Ishikawa (cell line): ENCODE results near the gene TOMM40.

Experiments used
- CEBPB ChIP-seq: IDR thresholded peaks from 2 replicates; pipeline ENCODE4 v1.6.1; 2012
- CREB1 ChIP-seq: IDR thresholded peaks from 2 replicates; pipeline ENCODE4 v1.6.1; 2012; ENCODE audit warnings: low read depth
- EGR1 ChIP-seq: IDR thresholded peaks from 2 replicates; pipeline ENCODE4 v1.6.1; 2012
- EP300 ChIP-seq: IDR thresholded peaks from 2 replicates; pipeline ENCODE4 v1.6.1; 2012; ENCODE audit warnings: borderline replicate concordance
- FOXM1 ChIP-seq: IDR thresholded peaks from 2 replicates; pipeline ENCODE4 v1.6.1; 2012; ENCODE audit warnings: low read depth, borderline replicate concordance
- NFIC ChIP-seq: IDR thresholded peaks from 2 replicates; pipeline ENCODE4 v1.6.1; 2012
- RAD21 ChIP-seq: IDR thresholded peaks from 2 replicates; pipeline ENCODE4 v1.6.1; 2012; ENCODE audit warnings: low read depth
- TAF1 ChIP-seq: IDR thresholded peaks from 2 replicates; pipeline ENCODE4 v1.6.1; 2012; ENCODE audit warnings: low read depth, mild to moderate bottlenecking
- TCF12 ChIP-seq: IDR thresholded peaks from 2 replicates; pipeline ENCODE4 v1.6.1; 2012; ENCODE audit warnings: low read depth
- TEAD4 ChIP-seq: IDR thresholded peaks from 2 replicates; pipeline ENCODE4 v1.6.1; 2012
- YY1 ChIP-seq: IDR thresholded peaks from 2 replicates; pipeline ENCODE4 v1.6.1; 2012; ENCODE audit warnings: low read depth
- ZBTB7A ChIP-seq: IDR thresholded peaks from 2 replicates; pipeline ENCODE4 v1.6.1; 2012; ENCODE audit warnings: low read depth
- TF ChIP-seq, protein P1 (sequence below): IDR thresholded peaks from 2 replicates; pipeline ENCODE4 v1.6.1; 2012; ENCODE audit warnings: low read depth, mild to moderate bottlenecking
- TF ChIP-seq, protein P2 (sequence below): IDR thresholded peaks from 2 replicates; pipeline ENCODE4 v1.6.1; 2012
- TF ChIP-seq, protein P3 (sequence below): IDR thresholded peaks from 2 replicates; pipeline ENCODE4 v1.6.1; 2012

TOMM40 gene

DNA sequence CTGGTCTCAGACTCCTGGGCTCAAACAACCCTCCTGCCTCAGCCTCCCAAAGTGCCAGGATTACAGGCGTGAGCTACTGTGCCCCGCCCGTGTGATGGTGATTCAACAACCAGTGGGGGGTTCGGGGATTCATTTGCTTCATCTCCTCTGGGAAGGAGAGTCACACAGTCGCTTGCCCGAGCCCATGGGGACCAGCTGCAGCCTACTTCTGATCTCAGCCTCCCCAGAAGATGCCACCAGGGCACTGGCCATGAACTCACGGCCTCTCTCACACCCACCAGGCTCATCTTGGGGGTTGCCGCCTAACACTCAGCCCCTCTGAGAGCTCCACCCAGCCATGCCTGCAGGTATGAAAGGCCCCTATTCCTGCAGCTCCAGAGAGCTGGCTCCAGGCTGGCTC, 6.8 kb downstream of the TOMM40 start:
- TF ChIP-seq TEAD4 (no peak), EP300 (no peak), CREB1 (no peak), EGR1 (no peak), TCF12 (no peak)
- TF ChIP-seq, protein P1, sequence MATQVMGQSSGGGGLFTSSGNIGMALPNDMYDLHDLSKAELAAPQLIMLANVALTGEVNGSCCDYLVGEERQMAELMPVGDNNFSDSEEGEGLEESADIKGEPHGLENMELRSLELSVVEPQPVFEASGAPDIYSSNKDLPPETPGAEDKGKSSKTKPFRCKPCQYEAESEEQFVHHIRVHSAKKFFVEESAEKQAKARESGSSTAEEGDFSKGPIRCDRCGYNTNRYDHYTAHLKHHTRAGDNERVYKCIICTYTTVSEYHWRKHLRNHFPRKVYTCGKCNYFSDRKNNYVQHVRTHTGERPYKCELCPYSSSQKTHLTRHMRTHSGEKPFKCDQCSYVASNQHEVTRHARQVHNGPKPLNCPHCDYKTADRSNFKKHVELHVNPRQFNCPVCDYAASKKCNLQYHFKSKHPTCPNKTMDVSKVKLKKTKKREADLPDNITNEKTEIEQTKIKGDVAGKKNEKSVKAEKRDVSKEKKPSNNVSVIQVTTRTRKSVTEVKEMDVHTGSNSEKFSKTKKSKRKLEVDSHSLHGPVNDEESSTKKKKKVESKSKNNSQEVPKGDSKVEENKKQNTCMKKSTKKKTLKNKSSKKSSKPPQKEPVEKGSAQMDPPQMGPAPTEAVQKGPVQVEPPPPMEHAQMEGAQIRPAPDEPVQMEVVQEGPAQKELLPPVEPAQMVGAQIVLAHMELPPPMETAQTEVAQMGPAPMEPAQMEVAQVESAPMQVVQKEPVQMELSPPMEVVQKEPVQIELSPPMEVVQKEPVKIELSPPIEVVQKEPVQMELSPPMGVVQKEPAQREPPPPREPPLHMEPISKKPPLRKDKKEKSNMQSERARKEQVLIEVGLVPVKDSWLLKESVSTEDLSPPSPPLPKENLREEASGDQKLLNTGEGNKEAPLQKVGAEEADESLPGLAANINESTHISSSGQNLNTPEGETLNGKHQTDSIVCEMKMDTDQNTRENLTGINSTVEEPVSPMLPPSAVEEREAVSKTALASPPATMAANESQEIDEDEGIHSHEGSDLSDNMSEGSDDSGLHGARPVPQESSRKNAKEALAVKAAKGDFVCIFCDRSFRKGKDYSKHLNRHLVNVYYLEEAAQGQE = no peak
- TF ChIP-seq, protein P2, sequence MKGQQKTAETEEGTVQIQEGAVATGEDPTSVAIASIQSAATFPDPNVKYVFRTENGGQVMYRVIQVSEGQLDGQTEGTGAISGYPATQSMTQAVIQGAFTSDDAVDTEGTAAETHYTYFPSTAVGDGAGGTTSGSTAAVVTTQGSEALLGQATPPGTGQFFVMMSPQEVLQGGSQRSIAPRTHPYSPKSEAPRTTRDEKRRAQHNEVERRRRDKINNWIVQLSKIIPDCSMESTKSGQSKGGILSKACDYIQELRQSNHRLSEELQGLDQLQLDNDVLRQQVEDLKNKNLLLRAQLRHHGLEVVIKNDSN = no peak

DNA sequence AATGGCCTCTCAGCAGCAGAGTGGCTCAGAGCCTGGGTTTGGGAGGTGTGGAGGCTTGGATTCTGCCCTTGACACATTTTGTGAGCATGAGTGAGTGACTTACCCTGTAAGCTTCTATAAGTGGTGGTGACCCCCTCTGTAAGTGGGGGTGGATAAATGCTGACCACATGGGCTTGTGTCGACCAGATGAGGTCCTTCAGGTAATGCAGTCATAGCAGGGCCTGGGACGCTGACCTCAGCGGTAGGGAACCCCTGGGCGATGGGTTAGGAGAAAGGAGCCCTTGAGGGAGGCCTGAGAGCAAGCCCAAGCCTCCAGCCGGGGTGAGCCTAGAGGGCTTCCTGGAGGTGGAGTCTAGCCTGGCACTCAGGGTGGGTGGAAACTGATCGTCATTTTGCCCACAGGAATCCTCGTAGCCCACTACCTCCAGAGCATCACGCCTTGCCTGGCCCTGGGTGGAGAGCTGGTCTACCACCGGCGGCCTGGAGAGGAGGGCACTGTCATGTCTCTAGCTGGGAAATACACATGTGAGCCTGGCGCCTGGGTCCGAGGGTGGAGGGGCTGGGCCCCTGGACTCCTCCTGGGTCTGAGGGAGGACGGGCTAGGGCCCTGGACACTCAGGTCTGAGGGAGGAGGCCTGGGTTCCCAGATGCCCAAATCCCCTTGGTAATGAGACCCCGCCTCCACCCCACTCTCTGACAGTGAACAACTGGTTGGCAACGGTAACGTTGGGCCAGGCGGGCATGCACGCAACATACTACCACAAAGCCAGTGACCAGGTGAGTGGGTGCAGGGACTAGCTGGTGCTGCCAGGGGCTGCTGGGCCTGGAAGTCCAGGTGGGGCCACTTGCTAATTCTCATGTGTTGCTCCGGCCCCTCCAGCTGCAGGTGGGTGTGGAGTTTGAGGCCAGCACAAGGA, 9.5 kb downstream of the TOMM40 start:
- TF ChIP-seq ZBTB7A (no peak), CREB1 (no peak), TAF1 (no peak), FOXM1 (no peak), EP300 (no peak), CEBPB (no peak), RAD21 (no peak), YY1 (no peak), EGR1 (no peak)
- TF ChIP-seq, protein P1 = no peak

DNA sequence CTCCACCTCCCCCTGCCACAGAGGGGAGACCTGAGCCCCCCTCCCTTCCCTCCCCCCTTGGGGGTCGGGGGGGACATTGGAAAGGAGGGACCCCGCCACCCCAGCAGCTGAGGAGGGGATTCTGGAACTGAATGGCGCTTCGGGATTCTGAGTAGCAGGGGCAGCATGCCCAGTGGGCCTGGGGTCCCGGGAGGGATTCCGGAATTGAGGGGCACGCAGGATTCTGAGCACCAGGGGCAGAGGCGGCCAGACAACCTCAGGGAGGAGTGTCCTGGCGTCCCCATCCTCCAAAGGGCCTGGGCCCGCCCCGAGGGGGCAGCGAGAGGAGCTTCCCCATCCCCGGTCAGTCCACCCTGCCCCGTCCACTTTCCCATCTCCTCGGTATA, 12.2 kb downstream of the TOMM40 start:
- no peak for TF ChIP-seq EP300
- TF ChIP-seq, protein P2 = no peak
- no peak for TF ChIP-seq ZBTB7A
- TF ChIP-seq RAD21 = no peak
- TF ChIP-seq CEBPB = no peak
- no peak for TF ChIP-seq TAF1
- no peak for TF ChIP-seq CREB1
- TF ChIP-seq, protein P1 = no peak
- no peak for TF ChIP-seq NFIC
- no peak for TF ChIP-seq EGR1
- no peak for TF ChIP-seq YY1
- TF ChIP-seq, protein P3, sequence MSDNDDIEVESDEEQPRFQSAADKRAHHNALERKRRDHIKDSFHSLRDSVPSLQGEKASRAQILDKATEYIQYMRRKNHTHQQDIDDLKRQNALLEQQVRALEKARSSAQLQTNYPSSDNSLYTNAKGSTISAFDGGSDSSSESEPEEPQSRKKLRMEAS = no peak
- TF ChIP-seq TEAD4 = no peak
- TF ChIP-seq TCF12 = no peak

DNA sequence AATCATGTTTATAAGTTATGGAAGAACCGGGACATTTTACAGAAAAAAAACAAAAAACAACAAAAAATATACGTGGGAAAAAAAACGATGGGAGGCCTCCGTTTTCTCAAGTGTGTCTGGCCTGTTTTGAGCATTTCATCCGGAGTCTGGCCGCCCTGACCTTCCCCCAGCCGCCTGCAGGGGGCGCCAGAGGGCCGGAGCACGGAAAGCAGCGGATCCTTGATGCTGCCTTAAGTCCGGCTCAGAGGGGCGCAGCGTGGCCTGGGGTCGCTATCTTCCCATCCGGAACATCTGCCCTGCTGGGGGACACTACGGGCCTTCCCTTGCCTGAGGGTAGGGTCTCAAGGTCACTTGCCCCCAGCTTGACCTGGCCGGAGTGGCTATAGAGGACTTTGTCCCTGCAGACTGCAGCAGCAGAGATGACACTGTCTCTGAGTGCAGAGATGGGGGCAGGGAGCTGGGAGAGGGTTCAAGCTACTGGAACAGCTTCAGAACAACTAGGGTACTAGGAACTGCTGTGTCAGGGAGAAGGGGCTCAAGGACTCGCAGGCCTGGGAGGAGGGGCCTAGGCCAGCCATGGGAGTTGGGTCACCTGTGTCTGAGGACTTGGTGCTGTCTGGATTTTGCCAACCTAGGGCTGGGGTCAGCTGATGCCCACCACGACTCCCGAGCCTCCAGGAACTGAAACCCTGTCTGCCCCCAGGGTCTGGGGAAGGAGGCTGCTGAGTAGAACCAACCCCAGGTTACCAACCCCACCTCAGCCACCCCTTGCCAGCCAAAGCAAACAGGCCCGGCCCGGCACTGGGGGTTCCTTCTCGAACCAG, 12.8 kb downstream of the TOMM40 start:
- TF ChIP-seq RAD21 = peak; percentile 72
- TF ChIP-seq ZBTB7A = no peak
